HEK293T (cell line): ENCODE data around the gene C6orf120.
"Not testable (repeated sequence)": the region's sequence is repeated elsewhere in the genome, so short reads cannot be mapped to it uniquely, and the experiment has no call there.

Experiments
- CTCF ChIA-PET: fragments of 350-600 bp; formaldehyde crosslinking; extraction: SDS; loops from one replicate; lab custom pipeline; 2021; ENCODE audit warnings: antibody characterized with exemption, inconsistent platforms; lab: Yijun Ruan, JAX
- POLR2A ChIA-PET: fragments of 350-600 bp; formaldehyde crosslinking; extraction: SDS; loops from one replicate; lab custom pipeline; 2020; ENCODE audit warnings: antibody characterized with exemption, inconsistent platforms; lab: Yijun Ruan, JAX
- DNase-seq: peaks from one replicate; pipeline ENCODE4 v3.0.0; 2012; ENCODE audit warnings: mixed read lengths; ENCODE audit errors: extremely low spot score
- ARNT ChIP-seq: fragments of 450-650 bp; IDR thresholded peaks from 2 replicates; pipeline ENCODE4 v1.6.1; 2017; ENCODE audit warnings: mild to moderate bottlenecking
- BHLHE40 ChIP-seq: fragments of 450-650 bp; IDR thresholded peaks from 2 replicates; pipeline ENCODE4 v1.6.1; 2016; ENCODE audit warnings: mild to moderate bottlenecking, moderate library complexity, borderline replicate concordance
- CTBP1 ChIP-seq: fragments of 450-650 bp; IDR thresholded peaks from 2 replicates; pipeline ENCODE4 v1.6.1; 2016; ENCODE audit warnings: borderline replicate concordance
- ELF4 ChIP-seq: fragments of 450-650 bp; IDR thresholded peaks from 2 replicates; pipeline ENCODE4 v1.6.1; 2017; ENCODE audit warnings: antibody characterized with exemption
- FOXA1 ChIP-seq: fragments of 450-650 bp; IDR thresholded peaks from 2 replicates; pipeline ENCODE4 v1.6.1; 2016; ENCODE audit warnings: mild to moderate bottlenecking
- FOXK2 ChIP-seq: fragments of 450-650 bp; IDR thresholded peaks from 2 replicates; pipeline ENCODE4 v1.6.1; 2016; ENCODE audit warnings: mild to moderate bottlenecking
- FOXM1 ChIP-seq: fragments of 450-650 bp; IDR thresholded peaks from 2 replicates; pipeline ENCODE4 v1.6.1; 2017; ENCODE audit warnings: mild to moderate bottlenecking, borderline replicate concordance
- HDGF ChIP-seq: fragments of 450-650 bp; IDR thresholded peaks from 2 replicates; pipeline ENCODE4 v1.6.1; 2017; ENCODE audit warnings: antibody characterized with exemption, borderline replicate concordance
- L3MBTL2 ChIP-seq: fragments of 450-650 bp; conservative IDR thresholded peaks from 2 replicates; pipeline ENCODE4 v1.6.1; 2016; ENCODE audit warnings: mild to moderate bottlenecking
- LEF1 ChIP-seq: fragments of 450-650 bp; IDR thresholded peaks from 2 replicates; pipeline ENCODE4 v1.6.1; 2017; ENCODE audit warnings: mild to moderate bottlenecking, borderline replicate concordance
- NFRKB ChIP-seq: fragments of 450-650 bp; IDR thresholded peaks from 2 replicates; pipeline ENCODE4 v1.6.1; 2016; ENCODE audit warnings: mild to moderate bottlenecking, moderate library complexity
- SP1 ChIP-seq: fragments of 450-650 bp; IDR thresholded peaks from 2 replicates; pipeline ENCODE4 v1.6.1; 2017
- SUZ12 ChIP-seq: fragments of 450-650 bp; IDR thresholded peaks from 2 replicates; pipeline ENCODE4 v1.6.1; 2016; ENCODE audit warnings: mild to moderate bottlenecking
- TARDBP ChIP-seq: fragments of 450-650 bp; IDR thresholded peaks from 2 replicates; pipeline ENCODE4 v1.6.1; 2016
- ZNF384 ChIP-seq: fragments of 450-650 bp; IDR thresholded peaks from 2 replicates; pipeline ENCODE4 v1.6.1; 2016
- TF ChIP-seq, protein P1 (sequence below): fragments of 450-650 bp; IDR thresholded peaks from 2 replicates; pipeline ENCODE4 v1.6.1; 2016

The C6orf120 gene

GRCh38 chr6:169695131-169695530, 6.8 kb upstream of the C6orf120 start:
- ChIA-PET CTCF (no interaction called here), POLR2A (interaction anchor here (0.7 kb wide), 1 partner anchor 17 kb away, joined by 3 read pairs; no protein-coding TSS in a partner anchor)
- TF ChIP-seq, protein P1, sequence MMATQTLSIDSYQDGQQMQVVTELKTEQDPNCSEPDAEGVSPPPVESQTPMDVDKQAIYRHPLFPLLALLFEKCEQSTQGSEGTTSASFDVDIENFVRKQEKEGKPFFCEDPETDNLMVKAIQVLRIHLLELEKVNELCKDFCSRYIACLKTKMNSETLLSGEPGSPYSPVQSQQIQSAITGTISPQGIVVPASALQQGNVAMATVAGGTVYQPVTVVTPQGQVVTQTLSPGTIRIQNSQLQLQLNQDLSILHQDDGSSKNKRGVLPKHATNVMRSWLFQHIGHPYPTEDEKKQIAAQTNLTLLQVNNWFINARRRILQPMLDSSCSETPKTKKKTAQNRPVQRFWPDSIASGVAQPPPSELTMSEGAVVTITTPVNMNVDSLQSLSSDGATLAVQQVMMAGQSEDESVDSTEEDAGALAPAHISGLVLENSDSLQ, result no peak
- TF ChIP-seq LEF1, result no peak
- no peak for TF ChIP-seq L3MBTL2
- no peak for DNase-seq

DNA sequence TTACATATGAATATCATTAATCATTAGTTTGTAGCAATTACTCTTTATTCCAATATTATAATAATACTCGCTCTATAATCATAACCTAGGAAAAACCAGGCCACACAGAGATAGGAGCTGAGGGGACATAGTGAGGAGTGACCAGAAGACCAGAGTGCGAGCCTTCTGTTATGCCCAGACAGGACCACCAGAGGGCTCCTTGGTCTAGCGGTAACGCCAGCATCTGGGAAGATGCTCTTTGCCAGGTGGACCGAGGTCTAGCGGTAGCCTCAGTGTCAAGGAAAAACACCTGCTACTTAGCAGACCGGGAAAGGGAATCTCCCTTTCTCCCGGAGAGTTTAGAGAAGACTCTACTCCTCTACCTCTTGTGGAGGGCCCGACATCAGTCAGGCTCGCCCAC, 4.8 kb upstream of the C6orf120 start:
- POLR2A ChIA-PET, CTCF ChIA-PET, DNase-seq: not testable (repeated sequence)

GRCh38 chr6:169700296-169700695, 1.6 kb upstream of the C6orf120 start:
- CTCF ChIA-PET, result no interaction called here
- POLR2A ChIA-PET, result interaction anchor here (2.6 kb wide), 1 partner anchor 25 kb away, joined by 10 read pairs; the partner anchor contains the start of gene PHF10
- DNase-seq, result peak; percentile 24
- TF ChIP-seq SUZ12 (no peak), FOXK2 (no peak), FOXM1 (no peak), TARDBP (no peak), L3MBTL2 (no peak), SP1 (no peak), FOXA1 (no peak), NFRKB (no peak)
- TF ChIP-seq, protein P1, result no peak

DNA sequence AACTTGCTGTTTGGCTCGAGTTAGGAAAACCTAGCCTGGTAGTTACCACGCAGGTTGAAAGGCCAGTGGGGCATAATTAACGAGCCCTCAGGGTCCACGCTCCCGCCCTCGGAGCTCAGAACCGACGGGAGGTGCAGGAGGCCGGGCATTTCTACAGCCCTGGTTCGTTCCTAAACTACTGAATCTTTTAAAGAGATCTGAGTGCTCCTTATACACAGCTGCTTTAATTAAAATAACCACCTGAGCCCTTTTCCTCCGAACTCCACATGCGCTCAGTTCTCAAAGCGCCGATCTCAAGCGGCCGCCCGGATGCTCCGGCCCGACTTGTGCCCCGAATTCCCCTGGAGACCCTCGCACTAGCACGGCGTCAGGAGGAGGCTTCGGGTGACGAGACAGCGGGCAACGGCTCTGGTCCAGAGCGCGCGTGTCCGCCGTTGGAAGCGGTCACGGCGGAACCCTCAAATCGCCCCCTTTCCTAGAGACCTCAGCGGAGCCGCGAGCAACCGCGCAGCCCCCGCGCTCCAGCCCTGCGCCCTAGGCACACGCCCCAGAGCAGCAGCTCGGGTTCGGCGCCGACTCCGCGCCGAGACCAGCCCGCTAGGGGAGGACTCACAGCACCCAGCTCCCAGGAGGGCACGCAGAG, 494 bp upstream of the C6orf120 start:
- DNase-seq, result peak; percentile 42
- ChIA-PET CTCF (no interaction called here), POLR2A (interaction anchor here (0.6 to 3.6 kb wide), 11 partner anchors 9 to 589 kb away, joined by 3 to 21 read pairs (median 6); partner anchors contain the start of genes DLL1, DYNLT2, ERMARD and PHF10)
- TF ChIP-seq L3MBTL2 (peak; percentile 58; the same call in 1 of the 2 replicates), BHLHE40 (no peak), ARNT (no peak)

- TF ChIP-seq ZNF384, result no peak
- no peak for TF ChIP-seq LEF1
- peak; percentile 34 for TF ChIP-seq L3MBTL2
- TF ChIP-seq FOXK2, result no peak
- no peak for DNase-seq
- ChIA-PET CTCF (no interaction called here), POLR2A (interaction anchor here (1.5 to 3.6 kb wide), 6 partner anchors 7 to 588 kb away, joined by 4 to 21 read pairs (median 7); partner anchors contain the start of genes DLL1, DYNLT2, ERMARD and PHF10)
These were observed 917 bp downstream of the C6orf120 start for GRCh38 chr6:169702840-169703246.

GRCh38 chr6:169707772-169708171, 5.8 kb downstream of the C6orf120 start:
- TF ChIP-seq L3MBTL2, result no peak
- TF ChIP-seq FOXA1, result no peak
- TF ChIP-seq SUZ12, result no peak
- TF ChIP-seq, protein P1, result no peak
- TF ChIP-seq LEF1, result no peak
- no peak for TF ChIP-seq NFRKB
- no peak for TF ChIP-seq SP1
- TF ChIP-seq ARNT, result no peak
- no peak for TF ChIP-seq ZNF384
- TF ChIP-seq HDGF, result no peak
- no peak for TF ChIP-seq TARDBP
- TF ChIP-seq BHLHE40, result no peak
- no peak for TF ChIP-seq CTBP1
- no peak for TF ChIP-seq FOXM1
- ChIA-PET CTCF (no interaction called here), POLR2A (no interaction called here)
- no peak for DNase-seq

DNA sequence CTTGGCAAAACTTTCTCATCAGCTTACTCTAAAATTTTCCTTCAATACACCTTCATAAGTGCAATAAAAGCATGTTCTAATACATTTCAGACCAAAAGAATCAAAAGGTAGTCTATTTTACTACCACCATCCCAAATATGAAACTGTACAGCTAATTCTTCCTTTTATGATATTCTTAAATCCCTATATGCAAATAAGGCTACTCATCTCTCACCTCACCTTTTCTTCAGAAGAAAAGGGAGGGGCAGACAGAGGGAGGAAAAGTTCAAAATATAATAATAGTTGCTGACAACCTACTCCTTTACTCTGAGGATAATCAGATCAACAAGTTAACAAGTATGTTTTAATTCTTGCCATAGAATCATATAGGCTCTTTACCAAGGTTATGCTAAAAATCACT, 7.4 kb downstream of the C6orf120 start:
- no peak for DNase-seq
- POLR2A ChIA-PET, result interaction anchor here (1.2 to 1.5 kb wide), 2 partner anchors 7 to 42 kb away, joined by 4 to 5 read pairs; partner anchors contain the start of genes C6orf120, DYNLT2, ERMARD and WDR27
- TF ChIP-seq ZNF384 (no peak), ELF4 (no peak), TARDBP (no peak), NFRKB (no peak), LEF1 (no peak), BHLHE40 (no peak), ARNT (no peak), FOXA1 (no peak), L3MBTL2 (no peak), SP1 (no peak), HDGF (no peak), FOXM1 (no peak), CTBP1 (no peak), SUZ12 (no peak)
- TF ChIP-seq, protein P1, result no peak
- CTCF ChIA-PET, result interaction anchor here (0.8 kb wide), 1 partner anchor 479 kb away, joined by 3 read pairs; no protein-coding TSS in a partner anchor
